GM19240 (cell line): Measurements from ENCODE around the gene HACE1.
"Not testable (repeated sequence)": the region's sequence is repeated elsewhere in the genome, so short reads cannot be mapped to it uniquely, and the experiment has no call there.

Experiments used
- DNase-seq: peaks from one replicate; pipeline ENCODE4 v3.0.0; 2011; ENCODE audit warnings: low spot score; ENCODE audit not compliant: insufficient read length

Gene HACE1

DNA sequence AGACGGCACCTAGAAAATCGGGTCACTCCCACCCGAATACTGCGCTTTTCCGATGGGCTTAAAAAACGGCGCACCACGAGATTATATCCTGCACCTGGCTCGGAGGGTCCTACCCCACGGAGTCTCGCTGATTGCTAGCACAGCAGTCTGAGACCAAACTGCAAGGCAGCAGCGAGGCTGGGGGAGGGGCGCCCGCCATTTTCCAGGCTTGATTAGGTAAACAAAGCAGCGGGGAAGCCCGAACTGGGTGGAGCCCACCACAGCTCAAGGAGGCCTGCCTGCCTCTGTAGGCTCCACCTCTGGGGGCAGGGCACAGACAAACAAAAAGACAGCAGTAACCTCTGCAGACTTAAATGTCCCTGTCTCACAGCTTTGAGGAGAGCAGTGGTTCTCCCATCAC, 122.2 kb downstream of the HACE1 start:
- not testable (repeated sequence) for DNase-seq

DNA sequence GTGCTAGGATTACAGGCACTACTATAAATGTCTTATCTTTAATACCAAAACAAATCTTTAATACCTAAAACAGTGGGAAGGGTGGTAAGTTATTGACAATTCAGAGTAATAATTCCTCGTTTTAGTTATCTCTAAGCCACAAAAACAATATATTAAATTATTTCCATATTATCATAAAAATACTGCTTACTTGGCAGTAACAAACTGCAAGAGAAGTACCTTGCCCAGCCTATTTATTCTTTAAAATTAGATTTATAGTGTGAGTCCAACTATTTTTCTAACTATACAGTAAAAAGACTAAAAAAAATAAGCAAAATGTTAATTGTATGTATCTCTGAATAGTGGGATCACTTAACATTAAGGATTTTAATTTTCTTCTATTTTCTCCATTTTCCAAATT, 123.2 kb downstream of the HACE1 start:
- no peak for DNase-seq

DNA sequence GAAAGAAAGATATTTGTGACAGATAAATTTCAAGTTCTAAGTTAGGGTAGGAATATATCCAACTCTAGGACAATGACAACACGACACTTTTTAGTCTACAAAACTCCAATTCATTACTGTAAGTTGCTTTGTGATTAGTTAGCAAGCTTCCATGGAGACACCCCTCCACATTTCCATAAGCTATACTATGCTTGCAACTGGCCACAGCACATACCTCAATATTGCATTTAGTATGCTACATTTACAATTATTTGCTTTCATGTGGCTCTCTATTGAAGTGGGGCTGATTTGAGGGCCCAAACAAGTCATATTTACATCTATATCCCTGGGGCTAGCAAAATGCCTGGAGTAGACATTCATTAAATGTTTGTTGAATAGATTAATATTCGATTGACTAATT, 129.3 kb downstream of the HACE1 start:
- DNase-seq, result no peak

DNA sequence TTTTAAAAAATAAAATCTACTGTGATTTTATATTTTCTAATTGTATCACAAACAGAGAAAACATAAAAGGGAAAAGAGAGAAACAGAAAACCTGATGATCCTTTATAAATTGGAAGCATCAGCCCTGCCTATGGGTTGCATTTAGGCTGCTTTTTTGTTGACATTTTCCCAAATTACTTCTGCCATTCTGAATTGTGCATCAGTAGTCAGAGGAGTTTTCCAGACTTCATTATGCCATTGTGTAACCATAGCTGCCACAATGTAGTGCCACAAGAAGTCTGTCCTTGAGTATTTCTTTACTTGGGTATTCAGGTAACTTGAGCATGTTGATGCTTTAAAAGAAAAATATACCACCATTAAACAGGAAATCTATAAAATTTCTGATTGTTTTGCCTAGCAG, 130.3 kb downstream of the HACE1 start:
- no peak for DNase-seq

DNA sequence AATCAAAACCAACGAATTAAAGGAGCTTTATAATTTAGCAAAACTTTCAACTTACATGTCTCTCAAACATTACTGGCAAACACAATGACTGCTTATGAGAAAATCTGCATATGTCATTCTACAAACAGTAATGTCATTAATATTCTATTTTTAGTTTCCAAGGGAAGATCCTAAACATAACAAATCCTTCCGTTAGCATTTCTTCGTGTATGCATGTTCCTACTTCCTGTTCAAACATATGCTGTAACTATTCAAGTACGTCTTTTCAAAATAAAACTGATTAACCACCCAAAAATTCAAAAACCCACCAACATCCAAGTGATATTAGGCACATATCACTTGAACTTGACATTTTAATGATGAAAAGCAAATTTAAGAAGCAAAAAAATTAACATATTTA, 131.3 kb downstream of the HACE1 start:
- DNase-seq, result no peak

- no peak for DNase-seq
These were observed 141.0 kb downstream of the HACE1 start for GRCh38 chr6:104718672-104719071.

GRCh38 chr6:104716858-104717257, 142.9 kb downstream of the HACE1 start:
- no peak for DNase-seq

DNA sequence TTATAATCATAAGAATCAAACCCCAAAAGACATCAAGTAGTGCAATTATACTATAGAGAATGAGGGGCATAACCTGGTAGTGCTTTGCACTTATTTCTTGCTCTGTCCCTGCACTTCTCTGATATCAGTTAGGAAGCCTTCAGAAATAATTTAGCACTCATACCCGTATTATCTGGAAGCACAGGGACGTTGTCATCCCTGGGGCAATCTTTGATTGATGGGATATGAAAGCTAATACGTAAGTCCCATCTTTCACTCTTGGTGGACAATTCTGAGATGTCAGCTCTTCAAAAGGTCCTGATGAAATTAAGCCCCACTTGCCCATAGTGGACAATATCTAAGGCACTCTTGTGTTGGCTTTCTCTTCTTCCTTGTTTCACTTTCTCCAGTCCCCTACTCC, 144.9 kb downstream of the HACE1 start:
- no peak for DNase-seq

- DNase-seq, result no peak
These were observed 145.7 kb downstream of the HACE1 start for GRCh38 chr6:104713982-104714381.

GRCh38 chr6:104711371-104711770, 148.3 kb downstream of the HACE1 start:
- no peak for DNase-seq

DNA sequence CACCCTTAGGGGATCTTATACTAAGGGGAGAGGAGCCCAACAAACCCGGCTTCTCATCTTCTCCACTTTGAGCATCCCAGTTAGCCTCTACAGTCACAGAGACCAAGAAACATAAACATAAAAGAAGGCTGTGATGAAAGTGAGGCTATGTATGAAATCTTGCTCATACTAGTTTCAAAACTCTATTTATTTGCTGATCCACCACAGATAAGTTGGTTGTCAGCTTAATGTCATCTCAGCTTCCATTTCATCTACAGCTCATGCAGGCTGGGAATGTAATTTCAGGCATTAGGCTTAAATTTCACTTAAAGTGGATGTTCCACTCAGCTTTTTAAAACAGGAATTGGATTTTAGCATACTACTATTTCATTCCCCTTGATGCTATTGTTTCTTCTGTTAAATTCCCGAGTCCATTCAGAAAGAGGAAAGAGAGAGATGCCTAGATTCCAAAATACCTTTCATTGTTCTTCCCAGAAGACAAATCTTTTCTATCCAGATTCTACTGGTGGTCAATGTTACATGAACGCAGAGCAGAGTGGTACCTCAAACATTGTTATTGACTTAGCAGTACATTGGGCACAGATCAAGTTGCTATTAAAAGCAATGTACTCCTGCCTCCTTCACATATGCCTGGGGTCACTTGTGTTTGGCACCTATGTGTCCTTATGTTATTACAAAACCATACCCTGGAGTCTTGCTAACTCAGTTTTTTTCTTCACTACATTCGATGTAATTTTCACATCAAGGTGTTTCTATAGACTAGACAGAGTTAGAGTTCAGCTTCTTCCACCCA, 149.0 kb downstream of the HACE1 start:
- DNase-seq, result no peak

GRCh38 chr6:104705916-104706442, 153.7 kb downstream of the HACE1 start:
- no peak for DNase-seq

GRCh38 chr6:104705095-104705707, 154.5 kb downstream of the HACE1 start:
- no peak for DNase-seq

DNA sequence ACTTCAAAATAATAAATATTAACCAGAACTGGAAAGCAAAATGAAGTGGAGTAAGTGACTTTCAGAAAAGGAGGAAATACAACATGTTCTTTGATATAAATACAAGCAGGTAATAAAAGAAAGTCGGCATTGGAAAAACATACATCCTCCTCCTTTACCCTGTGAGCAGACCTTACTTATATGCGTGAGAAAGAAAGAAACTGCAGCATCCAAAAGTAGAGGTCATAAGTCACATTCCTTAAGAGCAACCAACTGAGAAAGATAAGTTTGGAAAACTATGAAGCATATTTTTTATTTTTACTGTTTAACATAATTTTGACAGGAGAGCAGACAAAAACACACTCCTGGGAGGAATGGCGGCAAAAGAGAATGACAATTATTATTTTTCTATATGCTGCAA, 155.5 kb downstream of the HACE1 start:
- no peak for DNase-seq

- DNase-seq, result no peak
These were observed 157.4 kb downstream of the HACE1 start for GRCh38 chr6:104702126-104702841.

GRCh38 chr6:104700371-104701185, 159.1 kb downstream of the HACE1 start:
- no peak for DNase-seq

GRCh38 chr6:104699593-104700329, 160.0 kb downstream of the HACE1 start:
- no peak for DNase-seq

DNA sequence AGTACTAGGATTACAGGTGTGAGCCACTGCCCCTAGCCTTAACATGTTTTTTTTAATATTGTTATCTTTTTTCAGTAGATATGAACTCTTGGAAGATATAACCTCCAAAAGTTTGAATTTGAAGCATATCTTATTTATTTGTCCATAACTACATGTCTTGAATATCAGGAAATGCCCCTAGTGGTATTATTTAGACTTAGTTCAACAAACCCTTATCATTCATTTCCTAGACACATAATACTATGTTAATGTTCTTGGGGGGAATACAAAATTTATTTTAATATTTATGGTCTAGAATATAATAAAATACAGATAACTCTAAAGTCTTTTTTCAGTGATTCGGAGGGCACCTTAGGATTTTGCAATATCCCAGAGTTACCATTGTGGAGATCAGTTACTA, 160.7 kb downstream of the HACE1 start:
- no peak for DNase-seq

DNA sequence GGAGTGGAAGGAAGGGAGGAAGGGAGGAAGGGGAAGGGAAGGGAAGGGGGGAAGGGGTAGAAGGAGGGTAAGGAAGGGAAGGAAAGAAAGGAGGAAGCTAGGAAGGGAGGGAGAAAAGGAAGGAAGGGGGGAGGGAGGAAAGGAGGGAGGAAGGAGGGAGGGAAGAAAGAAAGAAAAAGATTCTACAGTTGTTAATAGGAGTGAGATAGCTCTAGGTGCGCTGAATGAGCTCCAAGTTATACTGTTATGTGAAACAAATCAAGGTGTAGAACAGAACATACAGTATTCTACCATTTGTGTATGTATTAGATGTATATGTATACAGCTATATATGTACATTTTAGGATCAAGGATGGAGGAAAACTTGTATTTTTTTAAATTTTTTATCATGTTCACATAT, 167.7 kb downstream of the HACE1 start:
- no peak for DNase-seq

DNA sequence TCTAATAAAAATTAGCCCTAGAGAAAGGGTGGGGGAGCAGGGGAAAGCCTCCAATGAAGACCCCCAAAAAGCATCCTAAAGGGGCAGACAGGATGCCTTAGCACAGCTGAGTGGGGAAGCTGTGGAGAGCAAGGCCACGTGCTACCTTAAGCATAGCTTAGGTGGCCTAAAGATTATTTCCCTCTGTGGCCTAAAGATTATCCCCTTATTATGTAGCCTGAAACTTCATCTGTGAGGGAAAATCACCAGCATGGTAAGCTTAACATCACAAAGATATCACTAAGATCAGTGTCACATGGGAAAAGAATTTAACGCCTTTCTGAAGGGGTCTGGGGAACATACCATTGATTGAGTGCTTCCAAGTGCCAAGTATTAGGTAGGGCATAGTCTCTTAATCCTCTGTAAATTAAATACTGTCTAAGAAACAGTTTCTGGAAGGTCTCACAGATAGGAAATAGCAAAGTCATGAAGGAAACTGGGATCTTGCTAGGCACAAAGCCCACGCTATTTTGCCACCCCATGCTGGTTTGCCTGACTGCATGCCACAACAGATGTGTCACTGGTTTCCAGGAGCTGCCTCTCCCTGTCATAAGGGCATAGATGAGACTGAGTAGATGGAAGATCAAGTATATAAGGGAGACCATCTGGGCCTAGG, 170.0 kb downstream of the HACE1 start:
- DNase-seq, result no peak
